G401.6 (cell line): ENCODE results near the gene NOTCH4.
"Not testable (repeated sequence)": the region's sequence is repeated elsewhere in the genome, so short reads cannot be mapped to it uniquely, and the experiment has no call there.

Experiments used
- FAIRE-seq: peaks from 2 replicates; lab custom pipeline; 2012; peaks lifted over from hg19 to GRCh38; lab: Jason Lieb, UNC

The NOTCH4 gene

DNA sequence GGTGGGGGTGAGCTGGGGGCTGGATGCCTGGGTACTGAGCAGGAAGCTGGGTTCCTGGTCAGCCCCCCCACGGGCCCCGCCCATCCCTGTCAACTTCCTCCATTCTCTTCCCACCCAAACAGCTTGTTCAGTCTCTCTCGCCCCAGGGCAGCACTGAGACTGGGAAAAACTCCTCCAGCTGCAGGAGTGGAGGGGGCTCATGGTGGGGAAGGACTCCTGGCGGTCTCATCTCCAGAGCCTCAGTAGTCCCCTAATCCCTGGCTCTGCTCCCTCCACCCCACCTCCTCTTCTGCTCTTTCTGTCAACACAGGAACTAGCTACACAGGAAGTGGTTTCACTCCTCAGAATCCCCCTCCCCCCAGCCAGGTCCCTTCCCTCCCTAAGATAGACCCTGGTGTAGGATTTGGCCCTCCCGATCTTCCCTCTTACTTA, 31.2 kb downstream of the NOTCH4 start, which contains the start of gene GPSM3:
TSS of gene GPSM3 (minus strand) at position 36 of the 432 bp plus-strand sequence. CDS start 130 bp downstream, outside the sequence.
- FAIRE-seq, result no peak

DNA sequence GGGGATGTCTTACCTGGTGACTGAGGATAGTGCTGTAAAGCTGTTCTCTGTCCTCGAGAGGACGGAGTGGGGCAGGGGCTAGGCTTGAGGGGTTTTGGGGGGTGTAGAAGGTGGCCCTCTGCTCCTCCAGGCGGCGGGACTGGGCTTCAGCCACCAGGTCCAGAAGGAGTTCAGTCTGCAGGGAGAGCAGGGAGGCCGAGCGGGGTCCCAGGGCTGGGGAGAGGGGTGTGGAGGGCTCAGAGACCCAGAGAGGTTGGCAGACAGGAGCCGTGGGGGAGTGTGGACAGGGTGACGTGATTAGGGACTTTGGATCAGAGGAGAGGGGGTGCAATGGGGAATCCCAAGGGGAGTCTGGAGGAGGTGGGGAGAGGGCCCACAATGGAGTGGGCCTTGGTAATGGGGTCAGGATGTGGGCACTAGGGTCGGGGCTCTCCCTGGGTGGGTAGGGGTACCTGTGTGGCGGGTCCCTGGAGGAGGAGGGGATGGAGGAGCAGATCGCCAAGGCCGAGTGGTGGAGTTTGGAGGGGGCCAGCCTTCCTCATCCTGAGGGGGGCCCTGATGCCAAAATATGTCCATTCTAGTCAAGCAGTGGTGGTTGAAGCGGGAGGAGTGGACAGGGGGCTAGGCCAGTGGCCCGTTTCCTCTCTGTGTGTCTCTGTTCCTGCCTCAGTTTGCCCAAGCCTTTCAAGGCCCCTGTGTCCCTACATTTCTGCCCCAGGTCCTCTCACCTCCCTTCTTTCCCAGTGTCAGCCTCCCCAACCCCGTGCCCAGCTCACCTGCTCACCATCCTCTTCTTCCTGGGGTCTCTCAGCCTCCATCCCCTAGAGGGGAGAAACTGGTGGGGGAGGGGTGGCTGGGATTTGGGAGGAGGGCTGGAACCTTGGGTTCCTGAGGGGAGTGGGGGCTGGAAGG, 31.9 kb downstream of the NOTCH4 start:
- no peak for FAIRE-seq

DNA sequence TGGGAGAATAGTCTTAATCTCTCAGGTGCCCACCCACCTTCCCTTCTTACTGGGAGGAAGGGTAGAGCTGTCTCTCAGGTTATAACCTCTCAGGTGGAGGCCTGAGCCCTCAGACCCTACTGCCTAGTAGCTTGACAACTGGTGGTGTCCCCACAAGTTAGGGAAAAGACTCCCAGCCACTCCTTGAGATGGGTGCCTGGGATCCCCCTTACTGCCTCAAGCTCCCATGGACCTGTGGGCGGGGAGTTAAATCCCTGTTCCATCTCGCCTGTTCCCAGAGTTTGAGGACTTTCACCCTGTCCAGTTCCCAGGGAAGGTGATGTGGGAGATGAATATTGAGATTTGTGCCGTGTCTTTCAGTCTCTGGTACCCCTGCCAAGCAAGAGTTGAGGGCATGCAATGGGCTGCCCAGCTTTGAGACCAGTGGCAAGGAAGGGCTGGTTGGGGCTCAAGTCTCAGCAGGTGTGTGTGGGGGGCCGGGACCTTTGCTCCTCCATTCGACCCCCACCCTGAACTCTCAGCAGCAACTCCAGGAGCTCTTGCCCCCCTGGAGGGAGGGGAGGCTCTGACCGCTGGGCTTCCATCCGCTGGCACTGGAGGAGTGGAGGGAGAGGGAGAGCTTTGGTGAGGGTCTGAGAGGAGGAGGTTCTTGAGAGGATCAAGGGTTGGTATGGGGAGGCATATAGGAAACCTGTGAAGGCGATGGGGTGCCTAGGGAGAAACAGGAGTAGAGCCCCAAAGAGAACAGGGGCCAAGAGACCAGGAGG, 32.8 kb downstream of the NOTCH4 start:
- no peak for FAIRE-seq

DNA sequence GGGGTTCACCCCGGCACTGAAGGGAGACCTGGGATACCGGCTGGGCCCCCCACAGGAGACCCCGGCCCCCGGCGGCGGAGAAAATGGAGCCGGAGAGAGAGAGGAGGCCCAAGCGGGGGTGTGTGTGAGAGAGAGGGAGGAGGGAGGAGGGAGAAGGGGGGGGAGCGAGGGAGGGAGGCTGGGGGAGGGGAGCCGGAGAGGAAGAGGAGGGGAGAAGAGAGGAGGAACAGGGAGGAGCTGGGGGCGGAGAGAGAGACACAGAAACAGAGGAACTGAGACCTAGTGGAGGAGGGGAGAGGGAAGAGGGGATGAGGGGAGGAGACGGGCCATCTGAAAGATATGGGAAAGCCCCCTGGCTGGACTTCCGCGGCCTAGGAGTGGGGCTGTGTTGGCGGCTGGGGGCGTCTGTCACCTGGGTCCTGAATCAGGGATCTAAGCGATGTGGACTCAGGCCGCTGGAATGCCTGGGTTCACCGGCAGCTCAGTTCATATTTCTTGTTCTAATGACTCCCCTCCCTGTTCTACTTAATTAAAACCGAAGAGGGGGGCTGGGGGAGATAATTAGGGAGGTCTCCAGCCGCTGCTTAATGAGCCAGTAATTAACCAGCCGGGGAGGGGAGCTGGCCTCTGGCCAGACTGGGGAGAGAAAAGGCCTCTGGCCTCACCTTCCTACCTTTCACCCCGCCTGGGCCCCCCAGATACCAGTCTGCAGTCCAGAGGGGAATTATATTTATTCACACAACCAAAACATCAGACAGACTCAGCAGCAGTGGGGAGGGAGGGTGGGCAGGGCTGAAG, 33.6 kb downstream of the NOTCH4 start, which contains the start of gene PBX2:
TSS of gene PBX2 (minus strand) at position 149 of the 798 bp plus-strand sequence. CDS start 287 bp downstream, outside the sequence.
- FAIRE-seq, result no peak

DNA sequence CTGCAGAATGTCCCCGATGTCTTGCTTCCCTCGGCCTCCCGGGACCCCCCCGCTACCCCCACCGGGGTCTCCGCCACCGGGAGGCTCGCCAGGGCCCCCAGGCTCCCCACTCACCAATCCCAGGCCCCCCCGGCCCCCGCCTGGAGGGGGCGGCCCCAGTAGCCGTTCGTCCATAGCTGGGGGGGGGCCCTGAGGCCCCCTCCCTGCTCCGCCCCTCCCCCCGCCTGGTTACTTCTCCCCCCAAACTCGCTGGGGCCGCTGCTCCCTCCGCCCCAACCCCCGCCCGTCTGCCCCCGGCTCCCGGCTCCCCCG, 34.2 kb downstream of the NOTCH4 start:
- FAIRE-seq, result no peak

DNA sequence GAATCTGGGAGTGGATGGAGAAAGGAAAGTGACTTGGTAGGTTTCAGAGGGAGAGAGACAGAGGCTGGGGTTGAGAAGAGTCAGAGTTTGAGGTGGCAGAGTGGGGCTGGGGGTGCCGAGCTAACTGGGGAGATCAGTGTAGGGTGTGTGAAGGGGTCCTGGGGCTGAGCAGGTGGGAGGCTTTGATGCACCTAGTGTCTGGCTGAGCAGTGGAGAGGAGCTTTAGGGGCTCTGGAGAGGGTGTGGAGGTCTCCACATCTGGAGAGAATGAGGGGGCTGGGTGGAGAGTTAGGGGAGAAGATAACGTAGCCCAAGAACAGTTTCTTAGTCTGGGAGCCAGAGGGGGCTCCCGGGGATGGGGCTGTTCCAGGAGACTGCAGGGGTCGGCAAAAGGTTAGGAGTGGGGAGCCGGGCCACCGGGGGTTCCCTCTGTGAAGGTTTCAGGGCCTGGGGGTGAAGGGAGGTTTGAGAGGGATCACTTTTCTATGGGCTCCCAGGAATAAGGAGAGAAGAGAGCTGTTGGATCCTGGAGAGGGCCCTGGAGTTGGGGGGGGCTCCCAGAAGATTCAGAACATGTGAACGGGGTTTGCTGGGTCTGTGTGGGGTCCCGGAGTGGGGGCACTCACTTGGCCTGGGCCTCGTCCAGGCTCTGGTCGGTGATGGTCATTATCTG, 34.7 kb downstream of the NOTCH4 start:
- FAIRE-seq, result no peak

DNA sequence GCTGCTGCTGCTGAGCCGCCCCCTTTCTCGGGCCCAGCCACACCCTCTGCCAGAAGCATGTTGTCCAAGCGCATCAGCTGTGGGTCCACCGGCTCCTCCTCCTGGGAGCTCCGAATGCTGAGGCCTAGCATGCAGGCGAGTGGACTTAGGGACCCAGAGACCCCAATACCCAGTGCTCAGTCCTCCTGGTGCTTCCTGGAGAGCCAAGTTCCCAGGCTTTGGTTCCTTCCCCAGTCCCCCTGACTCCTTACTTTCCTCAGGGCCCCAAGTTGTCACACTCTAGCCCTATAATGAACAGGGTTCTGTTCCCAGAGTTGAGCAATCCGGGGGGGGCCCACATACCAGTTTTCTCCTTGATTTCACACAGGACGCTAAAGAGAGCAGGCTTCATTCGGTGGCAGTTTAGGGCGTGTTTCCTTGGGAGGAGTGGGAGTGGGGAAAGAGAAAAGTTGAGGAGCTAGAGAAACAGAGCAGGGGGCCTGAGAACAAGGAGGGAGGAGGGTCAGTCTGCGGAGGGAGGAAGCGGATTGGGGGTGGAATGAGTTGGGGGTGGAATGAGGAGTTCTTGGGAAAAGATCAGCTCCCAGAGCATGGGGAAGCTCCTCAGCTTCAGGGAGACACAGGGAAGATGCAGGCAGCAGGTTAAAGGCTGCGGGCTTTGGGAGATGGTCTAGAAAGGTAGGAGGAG, 35.3 kb downstream of the NOTCH4 start:
- no peak for FAIRE-seq

DNA sequence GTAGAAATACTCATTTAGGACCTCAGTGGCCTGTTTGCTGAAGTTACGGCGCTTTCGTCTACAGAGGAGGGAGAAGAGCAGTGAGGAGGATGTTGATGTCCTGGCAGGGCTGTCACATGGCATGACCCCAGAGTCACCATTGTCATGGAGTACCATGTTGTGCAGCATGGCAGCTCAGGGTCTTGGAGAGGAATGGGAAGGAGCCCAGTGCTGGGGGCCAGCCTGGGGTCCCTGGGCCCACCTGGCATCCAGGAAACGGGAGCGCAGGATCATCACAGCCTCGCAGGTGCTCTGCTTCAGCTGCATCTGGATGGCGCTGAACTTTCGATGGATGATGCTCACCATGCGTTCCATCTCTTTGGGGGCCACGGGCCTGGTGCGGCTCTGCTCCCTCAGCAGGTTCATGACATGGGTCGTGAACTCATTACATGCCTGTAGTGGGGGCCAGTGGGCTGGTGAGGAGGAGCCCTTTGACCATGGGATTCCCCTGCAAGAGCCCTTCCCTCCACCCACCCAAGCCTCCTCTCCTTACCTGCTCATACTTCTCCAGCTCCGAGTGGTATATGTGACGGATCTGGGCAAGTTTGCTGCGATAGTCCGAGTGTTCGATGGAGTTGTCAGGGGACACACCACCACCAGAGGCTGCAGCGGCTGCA, 36.0 kb downstream of the NOTCH4 start:
- not testable (repeated sequence) for FAIRE-seq

DNA sequence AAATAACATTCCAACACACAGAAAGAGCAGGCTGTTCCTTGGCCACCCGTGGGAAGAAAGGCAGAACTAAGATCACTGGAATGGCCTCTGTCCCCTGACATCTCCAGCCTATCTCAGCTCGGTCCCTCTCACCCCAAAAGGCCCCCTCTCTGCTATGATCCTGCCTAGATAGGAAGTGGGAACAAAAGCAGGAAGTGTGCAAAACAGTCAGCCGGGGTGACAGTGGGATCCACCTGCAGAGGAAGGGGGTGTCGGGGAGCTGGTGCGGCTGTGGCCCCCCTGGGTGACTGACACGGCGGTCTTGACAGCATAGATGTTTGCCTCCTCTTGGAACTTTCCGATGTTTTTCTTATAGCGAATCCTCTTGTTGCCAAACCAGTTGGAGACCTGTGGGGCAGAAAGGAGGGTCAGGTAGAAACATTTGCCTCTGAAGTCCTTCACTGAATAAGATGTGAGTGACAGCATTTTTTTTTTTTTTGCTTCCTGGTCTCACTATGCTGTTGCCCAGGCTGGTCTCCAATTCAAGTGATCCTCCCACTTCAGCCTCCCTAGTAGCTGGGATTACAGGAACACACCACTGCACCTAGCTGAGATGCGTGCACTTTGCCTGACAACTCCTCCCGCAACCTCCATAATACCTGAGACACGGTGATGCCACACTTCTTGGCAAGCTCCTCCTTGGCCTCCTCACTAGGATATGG, 36.7 kb downstream of the NOTCH4 start:
- FAIRE-seq, result no peak

DNA sequence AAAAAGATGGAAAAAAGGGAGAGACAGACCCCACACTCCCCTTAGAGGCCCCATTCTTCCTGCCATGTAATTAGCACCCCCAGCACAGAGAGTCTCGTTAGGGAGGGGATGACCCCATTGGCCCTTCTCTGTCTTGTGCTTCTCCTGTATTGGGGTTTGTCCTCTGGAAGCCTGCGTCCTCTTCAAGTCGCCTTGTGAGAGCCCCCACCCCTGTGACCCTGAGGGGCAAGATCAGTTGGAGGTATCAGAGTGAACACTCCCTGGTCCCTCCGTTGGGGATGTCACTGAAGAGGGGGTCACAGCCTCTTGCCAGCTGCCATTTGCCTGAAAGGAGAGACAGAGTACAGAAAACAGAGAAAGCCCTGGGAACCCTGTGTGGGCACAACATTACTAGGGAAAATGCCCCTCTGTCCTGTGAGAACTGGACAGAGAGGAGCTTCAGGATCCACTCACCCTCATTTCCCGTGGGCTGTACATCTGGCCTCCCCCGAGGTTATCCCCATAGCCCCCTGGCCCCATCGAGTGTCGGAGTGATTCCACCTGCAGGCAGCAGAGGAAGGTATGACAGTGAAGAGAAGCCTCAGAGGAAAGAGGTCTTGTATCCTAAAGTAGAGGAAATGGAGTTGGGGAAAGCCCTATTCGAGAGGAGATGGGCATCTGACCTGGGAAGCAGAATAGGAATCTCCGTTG, 37.6 kb downstream of the NOTCH4 start:
- not testable (repeated sequence) for FAIRE-seq

DNA sequence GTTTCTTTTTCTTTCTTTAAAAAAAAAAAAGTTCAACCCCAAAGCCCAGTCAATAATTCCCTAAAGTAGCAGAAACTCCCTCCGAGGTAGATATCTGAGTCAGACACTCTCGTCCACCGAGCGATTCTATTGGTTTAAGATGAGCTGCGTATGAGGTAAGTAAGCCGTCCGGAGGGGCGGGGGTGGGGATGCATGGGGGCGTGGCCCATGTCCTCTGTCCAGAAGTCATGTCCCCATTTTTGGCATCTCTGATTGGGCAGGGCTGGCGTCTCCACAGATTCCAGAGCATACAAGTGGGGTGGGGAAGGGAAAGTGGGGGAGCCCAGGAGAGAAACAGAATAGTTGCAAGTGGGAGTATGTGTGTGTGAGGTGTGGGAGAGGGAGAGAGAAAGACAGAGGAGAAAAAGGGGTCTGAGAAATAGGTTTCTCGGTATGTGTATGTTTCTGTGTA, 38.2 kb downstream of the NOTCH4 start:
- FAIRE-seq, result peak; percentile 87

DNA sequence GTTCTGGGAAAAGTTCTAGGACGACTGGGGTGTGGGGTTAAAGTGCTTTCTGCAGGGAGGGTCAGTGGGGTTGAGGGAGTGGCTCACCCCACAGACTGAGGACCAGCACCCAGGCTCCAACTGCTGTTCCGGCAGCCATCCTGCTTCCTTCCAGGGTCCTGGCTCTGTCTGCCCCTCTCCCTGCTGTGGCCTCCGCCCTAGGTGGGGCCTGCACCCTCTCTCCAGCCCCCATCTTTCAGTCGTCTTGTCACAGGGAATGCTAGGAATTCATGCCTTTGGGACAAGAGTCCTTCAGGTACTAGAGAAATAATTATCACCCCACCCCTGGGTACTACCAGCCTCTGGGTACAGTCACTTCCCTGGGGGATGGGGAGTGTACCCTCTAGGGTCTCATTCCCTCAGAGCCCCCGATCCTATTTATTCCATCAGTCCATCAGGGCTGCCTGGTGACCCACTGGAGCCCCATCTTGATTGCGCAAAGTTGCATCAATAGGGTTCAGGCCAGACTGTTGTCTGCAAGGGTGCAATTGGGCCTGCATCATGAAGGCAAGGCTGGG, 39.7 kb downstream of the NOTCH4 start, which contains the start of gene AGER:
TSS of gene AGER (minus strand) at position 170 of the 557 bp plus-strand sequence. CDS start at position 139, 31 bp downstream.
- no peak for FAIRE-seq

DNA sequence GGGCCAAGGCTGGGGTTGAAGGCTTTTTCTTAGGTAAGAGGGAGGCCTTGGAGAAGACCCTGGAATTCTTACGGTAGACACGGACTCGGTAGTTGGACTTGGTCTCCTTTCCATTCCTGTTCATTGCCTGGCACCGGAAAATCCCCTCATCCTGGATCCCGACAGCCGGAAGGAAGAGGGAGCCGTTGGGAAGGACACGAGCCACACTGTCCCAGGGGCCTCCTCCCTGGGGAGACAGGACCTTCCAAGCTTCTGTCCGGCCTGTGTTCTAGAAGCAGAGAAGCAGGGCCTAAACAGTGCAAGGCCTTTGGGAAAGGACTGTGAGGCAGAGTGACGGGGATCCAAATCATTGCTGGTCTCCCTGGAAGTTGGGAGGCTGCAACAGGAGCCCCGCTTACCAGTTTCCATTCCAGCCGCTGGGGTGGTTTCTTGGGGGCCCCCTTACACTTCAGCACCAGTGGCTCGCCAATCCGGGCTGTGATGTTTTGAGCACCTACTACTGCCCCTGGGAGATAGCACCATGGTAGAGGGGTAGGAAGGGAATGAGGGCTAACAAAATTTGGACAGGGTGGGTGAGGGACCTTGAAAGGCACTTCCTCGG, 40.3 kb downstream of the NOTCH4 start:
- FAIRE-seq, result no peak

DNA sequence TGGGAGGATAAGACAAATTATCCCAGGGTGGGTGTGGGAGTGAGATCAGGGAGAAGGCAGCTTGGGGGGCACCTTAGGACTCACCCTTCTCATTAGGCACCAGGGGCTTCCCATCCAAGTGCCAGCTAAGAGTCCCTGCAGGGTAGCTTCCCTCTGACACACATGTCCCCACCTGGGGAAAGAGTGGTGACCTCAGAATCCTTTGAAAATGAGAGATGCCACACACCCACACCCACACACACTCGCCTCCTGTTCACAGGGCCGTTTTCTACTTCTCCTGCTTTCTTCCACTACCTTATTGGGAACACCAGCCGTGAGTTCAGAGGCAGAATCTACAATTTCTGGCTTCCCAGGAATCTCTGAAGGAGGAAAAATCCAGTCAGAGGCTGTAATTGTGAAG, 40.8 kb downstream of the NOTCH4 start:
- no peak for FAIRE-seq

DNA sequence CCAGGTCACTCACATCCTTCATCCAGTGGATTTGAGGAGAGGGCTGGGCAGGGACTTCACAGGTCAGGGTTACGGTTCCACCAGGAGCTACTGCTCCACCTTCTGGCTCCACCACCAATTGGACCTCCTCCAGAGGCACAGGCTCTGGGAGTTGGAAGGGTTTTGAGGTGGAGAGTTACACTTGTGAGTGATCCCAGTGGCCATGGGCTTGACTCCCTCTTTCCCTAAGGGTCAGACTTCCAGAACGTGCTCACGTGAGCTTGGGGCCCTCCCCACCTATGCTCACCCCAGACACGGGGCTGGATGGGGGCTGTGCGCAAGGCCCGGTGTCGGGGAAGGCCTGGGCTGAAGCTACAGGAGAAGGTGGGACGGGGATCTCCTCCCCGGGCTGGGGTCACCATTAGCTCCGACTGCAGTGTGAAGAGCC, 41.3 kb downstream of the NOTCH4 start:
- no peak for FAIRE-seq

DNA sequence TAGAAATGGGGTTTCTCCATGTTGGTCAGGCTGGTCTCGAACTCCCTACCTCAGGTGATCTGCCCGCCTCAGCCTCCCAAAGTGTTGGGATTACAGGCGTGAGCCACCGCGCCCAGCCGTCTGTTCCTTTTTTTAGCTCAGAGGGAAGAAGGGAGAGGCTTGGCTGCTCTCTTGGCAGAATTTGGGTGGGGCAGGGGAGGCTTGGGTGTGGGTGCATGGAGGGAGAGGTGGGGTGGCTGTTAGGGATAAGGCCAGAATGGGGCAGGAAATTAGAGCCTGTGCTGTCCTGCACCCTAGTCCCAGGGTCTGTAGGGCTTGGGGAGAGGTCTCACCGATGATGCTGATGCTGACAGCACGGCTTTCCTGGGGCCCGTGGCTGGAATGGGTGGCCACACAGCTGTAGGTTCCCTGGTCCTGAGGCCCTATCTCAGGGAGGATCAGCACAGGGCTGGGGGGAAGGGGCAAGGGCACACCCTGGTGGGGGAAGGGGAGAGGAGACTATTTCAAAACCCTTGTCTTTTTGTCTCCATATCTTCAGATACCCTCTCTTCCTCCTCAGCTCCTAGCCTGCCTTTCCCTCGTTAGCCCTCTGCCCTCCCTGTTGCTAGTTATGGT, 41.8 kb downstream of the NOTCH4 start:
- no peak for FAIRE-seq

DNA sequence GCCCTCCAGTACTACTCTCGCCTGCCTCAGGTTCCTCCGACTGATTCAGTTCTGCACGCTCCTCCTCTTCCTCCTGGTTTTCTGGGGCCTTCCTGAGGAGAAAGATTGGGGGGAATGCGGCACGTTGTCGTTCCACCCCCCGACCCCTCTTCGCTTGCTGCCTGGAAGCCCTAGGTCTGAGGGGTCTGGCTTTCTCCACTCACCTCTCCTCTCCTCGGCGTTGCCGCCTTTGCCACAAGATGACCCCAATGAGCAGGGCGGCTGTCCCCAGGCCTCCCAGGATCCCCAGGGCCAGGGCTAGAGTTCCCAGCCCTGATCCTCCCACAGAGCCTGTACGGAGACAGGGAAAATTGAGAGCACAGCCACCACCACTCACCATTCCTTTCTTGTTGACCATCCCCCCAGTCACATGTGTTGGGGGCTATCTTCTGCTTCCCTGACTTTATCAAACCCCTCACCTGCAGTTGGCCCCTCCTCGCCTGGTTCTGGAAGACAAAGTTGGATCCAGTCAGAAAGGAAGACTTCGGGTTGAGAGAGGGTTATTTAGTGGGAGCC, 42.6 kb downstream of the NOTCH4 start:
- no peak for FAIRE-seq
